K562 (cell line): ENCODE measurements around the gene ATF1. TPM values are rescaled to one million over a fixed set of nuclear protein-coding genes. Genes with fewer than 3 reads are reported as not detected.

Source experiments
- ATAC-seq: fragments of 200-7000 bp; cut with Tn5 transposase; 3 replicates; pipeline ENCODE4 v1.9.1; 2020; ENCODE audit warnings: moderate library complexity
- BruUV-seq: library from RNA; stranded (reverse); fragments of 400-500 nt; replicated peaks from 2 replicates; lab custom pipeline; 2021; lab: Mats Ljungman, UMichigan
- CTCF ChIA-PET: fragments of 300-600 bp; formaldehyde crosslinking; extraction: SDS; loops from one replicate; lab custom pipeline; 2021; ENCODE audit warnings: low intra/inter-chr PET ratio; lab: Yijun Ruan, JAX
- POLR2A ChIA-PET: fragments of 300-600, 350-650 bp; sonication (Branson Sonifier 250); formaldehyde crosslinking; extraction: SDS; loops from one replicate; lab custom pipeline; 2021; ENCODE audit warnings: antibody characterized with exemption, inconsistent platforms; lab: Yijun Ruan, JAX
- DNase-seq, 4 experiments: peaks; one replicate each; pipeline versions ENCODE4 v3.0.0 to v3.0.0-alpha.2; 2011 to 2018; ENCODE audit warnings: low spot score in 3 of 4, mixed read lengths in 3 of 4; ENCODE audit errors: extremely low read depth in 1 of 4
- FAIRE-seq: peaks from 2 replicates; lab custom pipeline; 2011; peaks lifted over from hg19 to GRCh38; lab: Jason Lieb, UNC
- H2AFZ ChIP-seq: 2 replicates; pipeline ENCODE4 v1.6.0; 2011; ENCODE audit warnings: low read depth, low read length, control low read depth, inconsistent platforms
- H3K27ac ChIP-seq: fragments of 200-600 bp; 3 replicates; pipeline ENCODE4 v1.8.0; 2011; ENCODE audit warnings: low read depth, mild to moderate bottlenecking, control low read depth, inconsistent platforms, low read length, moderate library complexity, mixed read lengths; ENCODE audit errors: extremely low read depth
- H3K27me3 ChIP-seq, 2 experiments: fragments of 300-600 bp in 1 of 2; 2 replicates in 1 of 2; 3 replicates in 1 of 2; pipeline versions ENCODE4 v1.6.0 to v1.8.0; 2011; ENCODE audit warnings: inconsistent platforms in 2 of 2, low read length in 2 of 2, mild to moderate bottlenecking in 1 of 2, mixed read lengths in 1 of 2, moderate library complexity in 1 of 2; ENCODE audit not compliant: control insufficient read depth in 2 of 2, insufficient read depth in 2 of 2
- H3K36me3 ChIP-seq: fragments of 300-600 bp; 3 replicates; pipeline ENCODE4 v1.8.0; 2011; ENCODE audit warnings: mild to moderate bottlenecking, low read length, inconsistent platforms; ENCODE audit not compliant: control insufficient read depth, insufficient read depth
- H3K4me1 ChIP-seq, 2 experiments: fragments of 200-600 bp in 1 of 2; replicated peaks in 1 of 2; 2 replicates in 1 of 2; 3 replicates in 1 of 2; pipeline versions ENCODE4 v1.5.1 to v1.8.0; 2011; ENCODE audit warnings: inconsistent platforms in 2 of 2, low read length in 2 of 2, mild to moderate bottlenecking in 1 of 2, mixed read lengths in 1 of 2, moderate library complexity in 1 of 2; ENCODE audit not compliant: control insufficient read depth in 2 of 2, insufficient read depth in 2 of 2
- H3K4me2 ChIP-seq: 2 replicates; pipeline ENCODE4 v1.6.1; 2011; ENCODE audit warnings: low read length, control low read depth, inconsistent platforms, mixed read lengths; ENCODE audit not compliant: insufficient read depth
- H3K4me3 ChIP-seq: fragments of 200-600 bp; sonication (generic), shearing (Covaris generic); 2 replicates; pipeline ENCODE4 v1.5.1; 2016; ENCODE audit warnings: control low read depth, inconsistent platforms
- H3K79me2 ChIP-seq: fragments of 200-600 bp; 3 replicates; pipeline ENCODE4 v1.8.0; 2011; ENCODE audit warnings: low read length, inconsistent platforms; ENCODE audit not compliant: control insufficient read depth, insufficient read depth
- H3K9ac ChIP-seq, 2 experiments: 2 replicates each; pipeline versions ENCODE4 v1.6.0 to v1.6.1; 2011; ENCODE audit warnings: low read depth in 2 of 2, low read length in 2 of 2, control low read depth in 1 of 2, inconsistent platforms in 1 of 2, mild to moderate bottlenecking in 1 of 2, mixed read lengths in 1 of 2; ENCODE audit not compliant: insufficient read depth in 1 of 2
- H3K9me1 ChIP-seq: one replicate; pipeline ENCODE4 v1.6.0; 2011; ENCODE audit warnings: inconsistent platforms, mild to moderate bottlenecking, low read length, moderate library complexity; ENCODE audit not compliant: control insufficient read depth, insufficient read depth
- H3K9me3 ChIP-seq: replicated peaks from 2 replicates; pipeline ENCODE4 v1.5.1; 2011; ENCODE audit warnings: low read depth, low read length, inconsistent platforms; ENCODE audit not compliant: control insufficient read depth, insufficient read depth
- H4K20me1 ChIP-seq: replicated peaks from 2 replicates; pipeline ENCODE4 v1.6.1; 2011; ENCODE audit warnings: low read length, inconsistent platforms, mixed read lengths; ENCODE audit not compliant: control insufficient read depth, insufficient read depth
- CBX1 ChIP-seq: sonication (generic); IDR thresholded peaks from 2 replicates; pipeline ENCODE4 v1.6.1; 2016; ENCODE audit warnings: antibody characterized with exemption, low read depth, mild to moderate bottlenecking
- CEBPG ChIP-seq, 3 experiments: fragments of 200-800 bp in 1 of 3; sonication (Bioruptor generic) in 1 of 3; sonication (generic) in 1 of 3; formaldehyde crosslinking in 1 of 3; IDR thresholded peaks in 2 of 3; conservative IDR thresholded peaks in 1 of 3; 2 replicates each; pipeline versions ENCODE4 v1.6.1 to v1.8.0; 2016 to 2022; ENCODE audit warnings: missing compliant biosample characterization in 2 of 3, missing genetic modification characterization in 2 of 3, mild to moderate bottlenecking in 1 of 3, missing genetic modification reagents in 1 of 3
- DACH1 ChIP-seq: fragments of 450-650 bp; IDR thresholded peaks from 2 replicates; pipeline ENCODE4 v1.6.1; 2018; ENCODE audit not compliant: partially characterized antibody
- DDX20 ChIP-seq: fragments of 450-650 bp; IDR thresholded peaks from 2 replicates; pipeline ENCODE4 v1.6.1; 2016; ENCODE audit warnings: missing genetic modification characterization, low read depth, mild to moderate bottlenecking, missing compliant biosample characterization, moderate library complexity
- HMGN3 ChIP-seq: IDR thresholded peaks from 2 replicates; pipeline ENCODE4 v1.6.1; 2011; ENCODE audit warnings: borderline replicate concordance, low read depth, mild to moderate bottlenecking, mixed read lengths, low read length; ENCODE audit not compliant: insufficient read length; ENCODE audit errors: extremely low read depth
- KAT8 ChIP-seq: fragments of 450-650 bp; IDR thresholded peaks from 2 replicates; pipeline ENCODE4 v1.6.1; 2016; ENCODE audit warnings: low read depth, mild to moderate bottlenecking
- POLR2G ChIP-seq: fragments of 200-400 bp; formaldehyde crosslinking; IDR thresholded peaks from 2 replicates; pipeline ENCODE4 v1.6.1; 2017; ENCODE audit warnings: low read depth, mild to moderate bottlenecking, antibody characterized with exemption, low read length, moderate library complexity
- RBFOX2 ChIP-seq: fragments of 200-400 bp; formaldehyde crosslinking; IDR thresholded peaks from 2 replicates; pipeline ENCODE4 v1.6.1; 2017; ENCODE audit warnings: low read depth, mild to moderate bottlenecking, low read length, moderate library complexity
- RBM34 ChIP-seq: fragments of 200-400 bp; formaldehyde crosslinking; IDR thresholded peaks from 2 replicates; pipeline ENCODE4 v1.6.1; 2018; ENCODE audit warnings: low read length, borderline replicate concordance; ENCODE audit not compliant: insufficient read depth
- STAG1 ChIP-seq: sonication (generic); formaldehyde crosslinking; IDR thresholded peaks from 2 replicates; pipeline ENCODE4 v1.5.0; 2020; ENCODE audit warnings: missing genetic modification reagents, borderline replicate concordance
- TAF7 ChIP-seq: fragments of 450-650 bp; IDR thresholded peaks from 2 replicates; pipeline ENCODE4 v1.6.1; 2016; ENCODE audit warnings: missing genetic modification characterization, missing compliant biosample characterization
- ZC3H8 ChIP-seq: fragments of 450-650 bp; IDR thresholded peaks from 2 replicates; pipeline ENCODE4 v1.6.1; 2017
- ZNF347 ChIP-seq: fragments of 450-650 bp; formaldehyde crosslinking; IDR thresholded peaks from 2 replicates; pipeline ENCODE4 v1.4.0; 2020; ENCODE audit warnings: low read depth, mild to moderate bottlenecking, moderate library complexity
- WGBS: fragments of 100-300 bp; shearing (Covaris generic); methylation state at CpG from one replicate; pipeline ENCODE4 v1.1.6; 2016; ENCODE audit warnings: low coverage, mixed read lengths; ENCODE audit not compliant: insufficient coverage; ENCODE audit errors: missing lambda C conversion rate; 5-methylcytosine and 5-hydroxymethylcytosine counted together
- in situ Hi-C: fragments of 300-500 bp; cut with MboI; formaldehyde crosslinking; loops from 4 replicates; pipeline ENCODE4 v1.15.0; 2018; ENCODE audit warnings: inconsistent platforms, mixed read lengths
- intact Hi-C: fragments of 100-400 bp; cut with micrococcal nuclease; formaldehyde crosslinking; loops from 2 replicates; pipeline ENCODE4 v1.14.2; 2022
- polyA plus RNA-seq, 8 experiments: library from polyadenylated mRNA; depleted of rRNA in 4 of 8; stranded (reverse) in 5 of 8; unstranded in 3 of 8; fragments of >200 nt; fragmentation: Nextera tagmentation in 2 of 8; fragmentation: Illumina TruSeq in 1 of 8; extraction: Ambion mirVana in 2 of 8; extraction: Trizol in 1 of 8; gene quantifications; 2 replicates each; pipeline versions ENCODE4 v1.2.1 to v1.2.3, GENCODE V29; 2011 to 2014; ENCODE audit warnings: inconsistent platforms in 1 of 8, missing spikeins in 1 of 8
- total RNA-seq, 7 experiments: library from RNA; depleted of rRNA in 6 of 7; stranded (reverse); fragments of >200 nt in 6 of 7; fragmentation: Illumina TruSeq in 2 of 7; extraction: Trizol in 2 of 7; gene quantifications; 2 replicates each; pipeline versions ENCODE4 v1.2.1 to v1.2.3, GENCODE V29; 2011 to 2021; ENCODE audit warnings: low replicate concordance in 1 of 7
- TF ChIP-seq, protein P1 (sequence below): sonication (generic); formaldehyde crosslinking; IDR thresholded peaks from 2 replicates; pipeline ENCODE4 v1.8.0; 2023; ENCODE audit warnings: missing genetic modification reagents, mild to moderate bottlenecking, borderline replicate concordance
- TF ChIP-seq, protein P2 (sequence below): sonication (generic); formaldehyde crosslinking; IDR thresholded peaks from 2 replicates; pipeline ENCODE4 v1.5.0; 2020; ENCODE audit warnings: missing genetic modification reagents

Gene ATF1
- total and polyA plus RNA-seq, 9 of the 15 experiments (the other 6 are each of a cell fraction or from before 2014, with no cell fraction given): 19.8 to 83.5 (median 51.4) TPM

DNA sequence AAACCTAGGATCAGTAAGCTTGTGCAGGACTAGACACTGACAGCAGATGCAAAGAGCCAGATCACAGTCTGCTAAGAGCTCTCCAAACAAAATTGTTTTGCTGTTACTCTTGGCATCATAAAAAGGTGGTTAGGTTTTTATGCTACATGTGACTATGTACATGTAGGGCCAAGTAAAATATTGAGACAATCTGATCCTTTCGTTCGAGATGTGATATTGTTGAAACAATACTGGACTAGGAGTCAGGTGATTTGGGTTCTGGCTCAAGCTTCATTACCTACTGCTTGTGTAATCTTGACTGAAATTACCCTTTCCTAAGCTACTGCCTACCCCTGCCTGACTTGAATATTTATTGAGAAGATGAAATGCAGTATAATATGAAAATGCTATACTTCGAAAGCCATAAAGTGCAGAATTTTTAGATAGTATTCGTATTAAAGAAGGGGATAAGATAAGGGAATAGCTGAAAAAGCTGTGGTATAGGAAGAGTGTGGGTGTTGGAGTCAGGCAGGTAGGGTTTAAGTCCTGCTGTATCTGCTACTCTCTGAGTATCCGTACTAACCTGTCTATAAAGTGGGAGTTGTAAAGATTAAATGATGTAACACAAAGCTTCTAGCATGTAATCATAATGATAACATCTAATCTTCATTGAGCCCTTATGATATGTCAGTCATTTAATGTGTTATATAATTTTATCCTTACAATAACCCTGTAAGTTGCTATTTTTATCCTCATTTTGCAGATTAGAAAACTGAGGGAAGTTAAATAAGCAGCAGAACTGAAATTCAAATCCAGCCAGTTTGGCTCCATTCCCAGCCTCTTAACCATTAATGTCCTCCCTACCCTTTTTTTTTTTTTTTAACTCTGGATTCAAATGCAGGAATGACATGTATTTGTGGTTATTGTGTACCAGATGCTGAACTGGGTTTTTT lies 38.6 kb upstream of the ATF1 start:
- H3K27ac ChIP-seq: no peak overlapping the region
- no peak overlapping the region for H3K4me3 ChIP-seq
- H3K9me1 ChIP-seq: no peaks in the 10 kb centered on the region
- no peaks in the 10 kb centered on the region for H3K9me3 ChIP-seq
- no peak overlapping the region for H3K4me2 ChIP-seq
- WGBS: 87% methylated on average over 5 of the region's 5 CpGs
- H2AFZ ChIP-seq: no peak overlapping the region
- no peaks in the 10 kb centered on the region for H3K27me3 ChIP-seq
- ChIA-PET CTCF (no interaction called here), POLR2A (interaction anchor here (0.9 to 1.3 kb wide), 2 partner anchors 9 to 10 kb away, joined by 4 read pairs; no protein-coding TSS in a partner anchor)
- no peak overlapping the region for H3K9ac ChIP-seq
- FAIRE-seq (no peak), ATAC-seq (no peak), DNase-seq (no peak)
- peaks cover 77% of the 10 kb centered on the region; the same call in 2 of the 3 replicates for H3K36me3 ChIP-seq
- in situ Hi-C loops: no loop called here
- H3K4me1 ChIP-seq: no peaks in the 10 kb centered on the region; a peak in 1 of 5 replicates
- H3K79me2 ChIP-seq: no peaks in the 10 kb centered on the region
- no TSS peak for BruUV-seq
- no peaks in the 10 kb centered on the region for H4K20me1 ChIP-seq
- no peak for TF ChIP-seq DACH1
- TF ChIP-seq, protein P1, sequence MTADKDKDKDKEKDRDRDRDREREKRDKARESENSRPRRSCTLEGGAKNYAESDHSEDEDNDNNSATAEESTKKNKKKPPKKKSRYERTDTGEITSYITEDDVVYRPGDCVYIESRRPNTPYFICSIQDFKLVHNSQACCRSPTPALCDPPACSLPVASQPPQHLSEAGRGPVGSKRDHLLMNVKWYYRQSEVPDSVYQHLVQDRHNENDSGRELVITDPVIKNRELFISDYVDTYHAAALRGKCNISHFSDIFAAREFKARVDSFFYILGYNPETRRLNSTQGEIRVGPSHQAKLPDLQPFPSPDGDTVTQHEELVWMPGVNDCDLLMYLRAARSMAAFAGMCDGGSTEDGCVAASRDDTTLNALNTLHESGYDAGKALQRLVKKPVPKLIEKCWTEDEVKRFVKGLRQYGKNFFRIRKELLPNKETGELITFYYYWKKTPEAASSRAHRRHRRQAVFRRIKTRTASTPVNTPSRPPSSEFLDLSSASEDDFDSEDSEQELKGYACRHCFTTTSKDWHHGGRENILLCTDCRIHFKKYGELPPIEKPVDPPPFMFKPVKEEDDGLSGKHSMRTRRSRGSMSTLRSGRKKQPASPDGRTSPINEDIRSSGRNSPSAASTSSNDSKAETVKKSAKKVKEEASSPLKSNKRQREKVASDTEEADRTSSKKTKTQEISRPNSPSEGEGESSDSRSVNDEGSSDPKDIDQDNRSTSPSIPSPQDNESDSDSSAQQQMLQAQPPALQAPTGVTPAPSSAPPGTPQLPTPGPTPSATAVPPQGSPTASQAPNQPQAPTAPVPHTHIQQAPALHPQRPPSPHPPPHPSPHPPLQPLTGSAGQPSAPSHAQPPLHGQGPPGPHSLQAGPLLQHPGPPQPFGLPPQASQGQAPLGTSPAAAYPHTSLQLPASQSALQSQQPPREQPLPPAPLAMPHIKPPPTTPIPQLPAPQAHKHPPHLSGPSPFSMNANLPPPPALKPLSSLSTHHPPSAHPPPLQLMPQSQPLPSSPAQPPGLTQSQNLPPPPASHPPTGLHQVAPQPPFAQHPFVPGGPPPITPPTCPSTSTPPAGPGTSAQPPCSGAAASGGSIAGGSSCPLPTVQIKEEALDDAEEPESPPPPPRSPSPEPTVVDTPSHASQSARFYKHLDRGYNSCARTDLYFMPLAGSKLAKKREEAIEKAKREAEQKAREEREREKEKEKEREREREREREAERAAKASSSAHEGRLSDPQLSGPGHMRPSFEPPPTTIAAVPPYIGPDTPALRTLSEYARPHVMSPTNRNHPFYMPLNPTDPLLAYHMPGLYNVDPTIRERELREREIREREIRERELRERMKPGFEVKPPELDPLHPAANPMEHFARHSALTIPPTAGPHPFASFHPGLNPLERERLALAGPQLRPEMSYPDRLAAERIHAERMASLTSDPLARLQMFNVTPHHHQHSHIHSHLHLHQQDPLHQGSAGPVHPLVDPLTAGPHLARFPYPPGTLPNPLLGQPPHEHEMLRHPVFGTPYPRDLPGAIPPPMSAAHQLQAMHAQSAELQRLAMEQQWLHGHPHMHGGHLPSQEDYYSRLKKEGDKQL (CRISPR knock-in tag): no peak
- TF ChIP-seq KAT8: no peak
- no peak for TF ChIP-seq STAG1
- no peak for TF ChIP-seq ZC3H8
- no peak for TF ChIP-seq ZNF347 (CRISPR knock-in tag)
- TF ChIP-seq RBM34: no peak
- no peak for TF ChIP-seq TAF7 (tag)
- TF ChIP-seq POLR2G: no peak
- TF ChIP-seq CBX1: no peak
- no peak for TF ChIP-seq DDX20 (tag)
- TF ChIP-seq, protein P2, sequence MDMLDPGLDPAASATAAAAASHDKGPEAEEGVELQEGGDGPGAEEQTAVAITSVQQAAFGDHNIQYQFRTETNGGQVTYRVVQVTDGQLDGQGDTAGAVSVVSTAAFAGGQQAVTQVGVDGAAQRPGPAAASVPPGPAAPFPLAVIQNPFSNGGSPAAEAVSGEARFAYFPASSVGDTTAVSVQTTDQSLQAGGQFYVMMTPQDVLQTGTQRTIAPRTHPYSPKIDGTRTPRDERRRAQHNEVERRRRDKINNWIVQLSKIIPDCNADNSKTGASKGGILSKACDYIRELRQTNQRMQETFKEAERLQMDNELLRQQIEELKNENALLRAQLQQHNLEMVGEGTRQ (CRISPR knock-in tag): no peak
- no peak for TF ChIP-seq RBFOX2
- TF ChIP-seq HMGN3: no peak
- TF ChIP-seq CEBPG (CRISPR knock-in tag; IDR thresholded peaks at IDR 0.05): no peak
- no peak for TF ChIP-seq CEBPG (tag; conservative IDR thresholded peaks at IDR 0.05 in 1 of 2, IDR thresholded peaks at IDR 0.05 in 1 of 2)
- TF ChIP-seq, all 486 proteins: peak for 0
- intact Hi-C loops: no loop called here
